SK-N-MC (cell line): ENCODE results near the gene ZDHHC21.

Source experiments
- EZH2 ChIP-seq: fragments of 200-600 bp; sonication (generic); IDR thresholded peaks from one replicate; pipeline ENCODE4 v1.6.1; 2017; ENCODE audit warnings: antibody characterized with exemption
- POLR2AphosphoS5 ChIP-seq: IDR thresholded peaks from 2 replicates; pipeline ENCODE4 v1.6.1; 2012; ENCODE audit warnings: mild to moderate bottlenecking, low read depth, low read length, borderline replicate concordance

DNA sequence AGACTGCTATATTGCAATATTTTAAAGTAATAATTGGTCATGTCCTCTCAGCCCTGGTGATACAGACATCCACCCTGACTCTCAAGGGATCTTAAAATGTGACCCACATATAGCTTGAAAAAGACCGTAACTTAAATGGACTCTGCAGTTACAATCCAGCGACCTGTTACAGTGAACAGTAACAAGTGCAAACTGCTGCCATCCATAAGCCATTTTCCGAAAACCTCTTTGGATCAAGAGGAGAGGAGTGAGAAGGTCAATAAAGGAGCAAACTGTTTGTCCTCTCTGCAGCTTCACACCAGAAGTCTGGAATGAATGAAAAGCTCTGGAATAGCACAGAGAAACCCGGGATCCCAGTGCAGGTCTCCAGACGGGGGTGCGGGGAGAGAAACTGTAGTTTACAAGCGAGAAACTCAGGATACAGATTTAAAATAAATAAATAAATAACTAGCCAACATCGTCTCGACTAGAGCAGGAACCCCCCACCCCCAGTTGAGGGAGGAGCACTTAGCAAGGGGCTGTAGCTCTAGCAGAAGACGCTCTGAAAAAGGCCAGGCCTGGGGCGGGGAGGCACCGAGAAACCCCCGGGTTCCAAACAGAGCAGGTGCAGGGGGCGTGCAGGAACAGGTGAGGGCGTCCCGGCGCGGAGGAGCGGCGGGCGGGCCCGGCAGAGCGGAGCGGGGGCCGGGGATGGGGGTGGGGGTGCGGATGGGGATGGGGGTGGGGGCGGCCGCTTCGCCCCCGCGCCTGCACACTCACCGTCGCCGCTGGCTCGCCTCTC, 572 bp downstream of the ZDHHC21 start:
- TF ChIP-seq EZH2 (no peak), POLR2AphosphoS5 (no peak; the same call in 1 of the 2 replicates)
